ENCODE data around the gene FAM83F.

Gene FAM83F

GRCh38 chr22:40029189-40029890, 34.6 kb downstream of the FAM83F start:
- TF ChIP-seq FOXP2 (optimal IDR thresholded peaks at IDR 0.05; ENCODE audit: borderline replicate concordance, extremely low read depth, extremely low read length, insufficient read depth) = no peak

GRCh38 chr22:40030026-40030757, 35.4 kb downstream of the FAM83F start:
- TF ChIP-seq POLR2AphosphoS5 (IDR thresholded peaks at IDR 0.05; ENCODE audit: low read depth, low read length) = no peak
- TF ChIP-seq FOXP2 (optimal IDR thresholded peaks at IDR 0.05; ENCODE audit: borderline replicate concordance, extremely low read depth, extremely low read length, insufficient read depth) = no peak

GRCh38 chr22:40030758-40031095, 36.0 kb downstream of the FAM83F start:
- TF ChIP-seq SIN3A (IDR thresholded peaks at IDR 0.05; ENCODE audit: borderline replicate concordance, insufficient read depth, low read length) (no peak), FOXP2 (optimal IDR thresholded peaks at IDR 0.05; ENCODE audit: borderline replicate concordance, extremely low read depth, extremely low read length, insufficient read depth) (no peak), REST (IDR thresholded peaks at IDR 0.05; ENCODE audit: insufficient read depth in 1 of 2, low read depth in 2 of 2, low read length in 2 of 2) (no peak), POLR2AphosphoS5 (IDR thresholded peaks at IDR 0.05; ENCODE audit: low read depth, low read length) (no peak), TAF1 (IDR thresholded peaks at IDR 0.05; ENCODE audit: borderline replicate concordance, insufficient read depth, low read length) (no peak)

GRCh38 chr22:40031766-40032470, 37.2 kb downstream of the FAM83F start:
- TF ChIP-seq SIN3A (IDR thresholded peaks at IDR 0.05; ENCODE audit: borderline replicate concordance, insufficient read depth, low read length) (no peak), POLR2AphosphoS5 (IDR thresholded peaks at IDR 0.05; ENCODE audit: low read depth, low read length) (no peak), REST (IDR thresholded peaks at IDR 0.05; ENCODE audit: insufficient read depth in 1 of 2, low read depth in 2 of 2, low read length in 2 of 2) (no peak), FOXP2 (optimal IDR thresholded peaks at IDR 0.05; ENCODE audit: borderline replicate concordance, extremely low read depth, extremely low read length, insufficient read depth) (no peak), TAF1 (IDR thresholded peaks at IDR 0.05; ENCODE audit: borderline replicate concordance, insufficient read depth, low read length) (no peak)

- TF ChIP-seq POLR2AphosphoS5 (IDR thresholded peaks at IDR 0.05; ENCODE audit: low read depth, low read length) (no peak), SIN3A (IDR thresholded peaks at IDR 0.05; ENCODE audit: borderline replicate concordance, insufficient read depth, low read length) (no peak), FOXP2 (optimal IDR thresholded peaks at IDR 0.05; ENCODE audit: borderline replicate concordance, extremely low read depth, extremely low read length, insufficient read depth) (no peak)
These were observed 39.0 kb downstream of the FAM83F start for GRCh38 chr22:40033586-40034380.

- TF ChIP-seq SIN3A (IDR thresholded peaks at IDR 0.05; ENCODE audit: borderline replicate concordance, insufficient read depth, low read length) = no peak
- TF ChIP-seq POLR2AphosphoS5 (IDR thresholded peaks at IDR 0.05; ENCODE audit: low read depth, low read length) = no peak
- no peak for TF ChIP-seq FOXP2 (optimal IDR thresholded peaks at IDR 0.05; ENCODE audit: borderline replicate concordance, extremely low read depth, extremely low read length, insufficient read depth)
- no peak for TF ChIP-seq REST (IDR thresholded peaks at IDR 0.05; ENCODE audit: insufficient read depth in 1 of 2, low read depth in 2 of 2, low read length in 2 of 2)
- TF ChIP-seq TAF1 (IDR thresholded peaks at IDR 0.05; ENCODE audit: borderline replicate concordance, insufficient read depth, low read length) = no peak
These were observed 40.6 kb downstream of the FAM83F start for GRCh38 chr22:40035351-40035750.

All from PFSK-1 (cell line).